COLO829 (cell line): Measurements from ENCODE around the gene VEPH1.

Experiments used
- DNase-seq: peaks from one replicate; pipeline ENCODE4 v3.0.0; 2012; ENCODE audit warnings: low spot score

The VEPH1 gene

GRCh38 chr3:157477441-157477840 lies 25.8 kb downstream of the VEPH1 start:
- DNase-seq: no peak

GRCh38 chr3:157475921-157476414 lies 27.2 kb downstream of the VEPH1 start:
- DNase-seq: no peak

DNA sequence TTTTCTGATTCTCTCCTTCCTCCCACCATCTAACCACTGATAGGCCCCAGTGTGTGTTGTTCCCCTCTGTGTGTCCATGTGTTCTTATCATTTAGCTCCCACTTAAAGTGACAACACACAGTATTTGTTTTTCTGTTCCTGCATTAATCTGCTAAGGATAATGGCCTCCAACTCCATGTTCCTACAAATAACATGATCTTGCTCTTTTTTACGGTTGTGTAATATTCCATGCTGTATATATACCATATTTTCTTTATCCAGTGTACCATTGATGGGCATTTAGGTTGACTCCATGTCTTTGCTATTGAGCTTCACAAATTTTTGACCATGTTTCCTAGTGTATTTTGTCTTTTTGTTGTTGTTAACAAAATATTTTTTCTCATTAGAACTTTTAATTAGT lies 30.6 kb downstream of the VEPH1 start:
- DNase-seq: no peak

DNA sequence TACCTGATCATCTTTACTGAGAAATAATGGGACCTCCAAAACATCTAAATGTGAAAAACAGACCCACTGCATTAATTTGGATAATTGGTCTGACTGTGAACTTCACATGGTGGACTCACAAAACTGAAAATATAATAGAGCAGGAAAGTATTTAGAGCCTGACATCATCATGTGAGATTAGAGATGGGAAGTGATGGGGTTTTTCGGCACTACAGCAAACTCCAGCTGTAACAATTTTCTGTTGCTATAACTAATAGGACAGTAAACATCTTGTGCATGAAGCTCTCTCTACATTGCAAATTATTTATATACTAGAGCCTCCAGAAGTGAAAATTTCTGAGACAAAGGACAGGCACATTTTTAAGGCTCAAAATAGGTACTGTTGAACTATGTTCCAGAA lies 32.2 kb downstream of the VEPH1 start:
- DNase-seq: no peak

- DNase-seq: no peak
Measured at GRCh38 chr3:157469561-157470294, 33.5 kb downstream of the VEPH1 start.

GRCh38 chr3:157467200-157467599 lies 36.0 kb downstream of the VEPH1 start:
- no peak for DNase-seq

GRCh38 chr3:157465741-157466140 lies 37.5 kb downstream of the VEPH1 start:
- DNase-seq: no peak

DNA sequence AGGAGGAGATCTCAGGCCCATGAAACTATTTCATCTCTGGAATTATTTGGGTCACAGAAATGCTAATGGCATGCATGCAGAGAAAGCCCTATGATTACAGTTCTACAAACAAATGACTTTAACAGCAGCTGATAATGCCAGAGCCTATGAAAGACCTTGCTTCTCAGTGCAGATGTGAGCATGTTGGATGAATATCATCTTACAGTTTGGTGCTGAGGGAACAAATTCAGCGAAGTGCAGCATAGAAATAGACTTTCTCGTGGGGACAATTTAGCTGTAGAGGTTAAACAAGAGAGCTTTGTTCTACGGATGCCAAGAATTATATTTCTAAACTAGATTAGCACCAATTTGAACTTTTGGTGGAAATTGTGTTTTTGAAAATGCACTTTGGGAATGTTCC lies 38.9 kb downstream of the VEPH1 start:
- peak; percentile 35 for DNase-seq

DNA sequence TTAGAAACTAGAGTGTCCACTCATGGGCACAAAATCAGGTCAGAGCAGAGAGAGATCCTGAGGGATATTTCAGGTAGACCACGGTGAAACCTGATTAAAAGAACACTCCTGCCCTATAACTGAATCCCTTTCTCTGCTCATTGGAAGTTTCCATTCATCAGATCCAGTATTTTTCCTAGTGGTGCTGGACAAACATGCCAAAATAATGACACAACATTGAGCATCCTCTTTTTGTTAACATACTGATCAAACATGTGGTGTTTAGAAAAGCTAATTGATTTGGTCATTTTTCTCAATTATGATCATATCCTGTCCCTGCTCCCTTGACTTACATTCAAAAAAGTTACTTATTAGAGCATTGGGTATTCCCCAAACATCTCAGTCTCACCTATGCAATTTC lies 39.4 kb downstream of the VEPH1 start:
- no peak for DNase-seq

DNA sequence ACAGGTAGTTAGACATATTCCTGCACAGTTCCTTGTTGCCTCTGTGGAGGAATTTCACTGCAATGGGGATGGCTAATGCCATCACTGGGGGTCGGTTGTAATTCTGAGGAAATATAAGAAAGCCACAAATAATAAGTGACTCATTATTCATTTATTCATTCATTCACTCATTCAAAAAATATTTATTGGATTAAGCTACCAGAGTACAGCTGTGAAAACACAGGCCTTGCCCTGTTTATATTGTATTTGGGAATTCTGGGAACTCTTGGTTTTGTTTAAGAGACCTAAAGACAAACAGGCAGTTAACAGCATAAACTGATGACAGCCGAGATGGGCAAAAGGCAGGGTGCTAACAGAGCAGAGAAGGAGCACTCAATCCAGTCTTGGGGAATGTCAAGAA lies 43.0 kb downstream of the VEPH1 start:
- DNase-seq: no peak

DNA sequence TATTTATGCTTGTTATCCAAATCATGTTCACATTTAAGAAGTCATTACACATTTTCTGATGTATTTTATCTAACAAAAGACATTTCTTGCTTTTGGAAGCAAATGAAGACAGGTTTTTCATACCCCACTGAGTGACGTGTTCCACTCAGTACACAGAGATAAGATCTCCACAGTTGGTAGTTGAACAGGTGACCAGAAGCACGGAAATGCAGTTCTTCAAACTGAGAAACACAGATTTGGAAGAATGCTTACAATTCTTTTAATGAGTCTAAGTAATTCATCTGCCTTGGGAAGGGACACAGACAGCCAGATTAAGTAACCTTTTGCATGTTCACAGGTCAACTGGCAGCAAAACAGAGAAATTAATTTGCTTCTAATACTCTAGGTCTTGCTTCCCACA lies 43.5 kb downstream of the VEPH1 start:
- DNase-seq: no peak

DNA sequence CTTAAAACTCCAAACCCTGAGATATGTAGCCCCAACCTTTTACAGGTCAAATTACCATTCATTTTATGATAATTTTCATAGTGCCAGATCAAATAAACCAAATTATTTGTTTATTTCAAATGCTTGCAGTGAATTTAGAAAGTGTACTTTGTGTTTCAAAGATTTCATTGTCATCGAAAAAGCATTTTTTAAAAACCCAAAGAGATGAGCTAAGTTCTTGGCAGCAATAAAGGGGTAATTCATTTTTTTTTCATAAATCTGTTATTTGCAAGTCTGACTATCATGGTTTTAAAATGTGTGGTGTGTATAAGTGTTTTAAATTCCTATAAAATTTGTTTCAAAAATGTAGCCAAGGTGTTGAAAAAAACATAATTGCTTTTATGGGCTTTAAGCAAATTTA lies 49.4 kb downstream of the VEPH1 start:
- DNase-seq: no peak

DNA sequence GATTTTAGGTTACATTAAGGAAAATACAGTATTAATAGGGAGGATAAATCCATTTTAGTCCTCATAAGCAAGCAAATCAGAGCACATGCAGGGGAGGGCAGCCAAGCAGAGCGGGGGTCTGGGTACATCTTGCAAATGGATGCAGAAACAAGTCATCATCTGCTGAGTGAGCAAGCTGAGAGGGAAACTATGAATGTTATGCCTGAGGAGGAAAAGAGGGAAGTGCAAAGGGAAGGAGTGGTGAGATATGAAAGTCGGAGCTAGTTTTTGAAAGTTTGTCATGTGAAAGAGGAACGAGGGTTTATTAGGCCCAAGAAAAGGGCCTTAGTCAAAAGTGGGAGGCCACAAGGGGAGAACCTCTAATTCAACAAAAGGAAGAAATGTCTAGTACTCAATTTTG lies 51.1 kb downstream of the VEPH1 start:
- DNase-seq: no peak

GRCh38 chr3:157447026-157447694 lies 56.1 kb downstream of the VEPH1 start:
- DNase-seq: peak; percentile 57

DNA sequence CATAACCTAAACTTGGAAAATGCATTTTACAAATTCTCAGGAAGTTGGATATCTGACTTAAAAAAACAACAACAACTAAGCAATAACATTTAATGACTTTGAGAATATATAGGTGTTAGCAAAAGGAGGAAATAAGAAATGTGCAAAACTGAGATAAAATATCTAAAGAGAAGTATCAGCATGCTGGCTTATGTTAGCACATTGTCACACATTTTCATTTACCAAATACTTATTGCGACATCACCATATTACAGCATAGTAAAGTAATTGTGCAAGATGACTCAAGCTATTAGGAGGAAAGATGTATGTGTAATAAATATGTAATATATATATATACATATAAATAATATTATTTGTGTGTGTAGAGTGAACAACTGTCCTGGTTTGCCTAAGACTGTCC lies 57.4 kb downstream of the VEPH1 start:
- no peak for DNase-seq

DNA sequence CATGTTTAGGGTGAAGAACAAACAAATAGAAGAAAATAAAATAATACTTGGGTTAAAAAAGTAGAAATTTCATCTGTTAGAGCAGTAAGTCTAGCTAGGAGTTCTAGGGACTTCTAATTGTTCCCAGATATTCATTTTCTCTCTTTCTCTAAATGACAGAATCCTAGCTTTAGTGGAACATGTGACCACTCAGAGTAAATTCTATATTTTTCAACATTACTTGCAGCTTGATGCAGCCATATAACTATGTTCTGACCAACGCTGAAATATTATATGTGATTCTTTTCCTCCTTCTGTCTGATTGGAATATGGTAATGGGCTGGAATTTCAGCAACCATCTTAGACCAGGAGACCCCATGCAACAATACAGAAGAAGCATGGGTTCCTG lies 58.4 kb downstream of the VEPH1 start:
- no peak for DNase-seq

DNA sequence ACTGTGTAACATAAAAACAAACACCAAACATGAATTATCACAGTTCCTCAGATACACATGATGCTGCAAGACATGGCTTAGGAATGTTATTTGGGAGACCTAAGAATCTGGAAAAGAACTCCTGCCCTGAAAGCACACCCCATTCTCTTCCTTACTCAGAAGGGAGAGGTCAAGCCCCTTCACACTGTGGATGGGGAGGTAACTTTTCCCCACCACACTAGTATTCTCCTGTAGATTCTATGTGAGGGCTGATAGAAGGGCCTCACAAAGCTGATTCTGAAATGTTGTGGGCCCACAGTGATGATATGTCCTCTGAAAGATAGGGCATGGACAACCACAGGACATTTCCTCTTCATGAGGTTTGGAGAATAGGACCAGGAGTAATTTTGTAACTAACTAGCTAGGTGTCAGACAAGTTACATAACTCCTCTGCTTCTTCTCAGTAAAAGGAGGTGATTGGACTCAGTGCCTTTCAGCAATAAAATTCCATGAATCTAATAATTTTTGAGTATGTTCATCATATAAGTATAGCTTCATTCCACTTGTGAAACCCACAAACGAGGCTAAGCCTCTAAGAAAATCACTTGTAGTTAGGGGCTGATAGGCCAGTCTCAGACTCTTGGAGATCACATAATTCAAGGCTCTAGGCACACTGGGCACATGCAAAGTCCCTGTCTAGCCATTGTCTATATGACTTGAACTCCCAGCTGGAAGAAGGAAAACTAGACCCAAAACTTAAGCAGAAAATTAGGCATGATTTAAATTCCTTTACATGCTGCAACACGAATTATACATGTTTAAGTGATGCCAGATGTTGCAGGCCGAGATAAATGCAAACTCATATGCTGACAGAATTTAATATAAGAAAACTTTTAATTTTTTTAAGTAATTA lies 59.1 kb downstream of the VEPH1 start:
- DNase-seq: no peak

GRCh38 chr3:157442729-157443128 lies 60.5 kb downstream of the VEPH1 start:
- no peak for DNase-seq

GRCh38 chr3:157441102-157441624 lies 62.1 kb downstream of the VEPH1 start:
- DNase-seq: no peak

- no peak for DNase-seq
Measured at GRCh38 chr3:157438194-157438730, 65.0 kb downstream of the VEPH1 start.

DNA sequence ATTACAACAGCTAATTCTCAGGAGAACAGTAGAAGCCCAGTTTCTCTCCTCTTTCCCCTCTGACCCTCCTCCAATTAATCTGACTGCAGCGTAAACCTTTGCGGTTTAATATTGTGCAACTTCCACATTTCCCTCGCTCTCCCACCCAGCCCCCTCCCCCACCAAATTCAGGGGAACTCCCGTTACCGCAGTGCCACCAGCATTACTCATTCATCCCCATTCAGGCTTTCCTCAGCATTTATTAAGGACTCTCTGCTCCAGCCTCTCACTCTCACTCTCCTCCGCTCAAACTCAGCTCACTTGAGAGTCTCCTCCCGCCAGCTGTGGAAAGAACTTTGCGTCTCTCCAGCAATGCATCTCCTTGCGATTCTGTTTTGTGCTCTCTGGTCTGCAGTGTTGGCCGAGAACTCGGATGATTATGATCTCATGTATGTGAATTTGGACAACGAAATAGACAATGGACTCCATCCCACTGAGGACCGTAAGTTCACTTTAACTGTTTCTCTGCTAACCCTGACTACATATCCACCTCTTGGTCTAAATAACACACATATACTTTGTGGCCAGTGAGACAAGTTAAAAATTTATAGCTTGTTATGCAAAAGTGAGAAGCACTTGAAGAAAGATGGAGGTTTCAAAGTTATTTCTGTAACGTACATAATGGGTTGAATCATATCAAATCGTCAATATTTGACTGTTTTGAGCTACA lies 66.5 kb downstream of the VEPH1 start, which contains the start of gene PTX3:
TSS of gene PTX3 (plus strand) at position 268 of the 709 bp plus-strand sequence. CDS start at position 352, 84 bp downstream.
- DNase-seq: no peak
